PFSK-1 (cell line): ENCODE results near the gene CBS.

ENCODE experiments used
- FOXP2 ChIP-seq: optimal IDR thresholded peaks from 2 replicates; pipeline ENCODE3; 2011; ENCODE audit warnings: borderline replicate concordance, control low read depth, inconsistent platforms; ENCODE audit not compliant: insufficient read depth; ENCODE audit errors: extremely low read length, extremely low read depth
- POLR2AphosphoS5 ChIP-seq: IDR thresholded peaks from 2 replicates; pipeline ENCODE4 v1.6.1; 2012; ENCODE audit warnings: low read depth, mild to moderate bottlenecking, control low read depth, low read length, moderate library complexity
- REST ChIP-seq, 2 experiments: IDR thresholded peaks; 2 replicates each; pipeline versions ENCODE4 v1.6.1 to v1.8.0; 2011 to 2012; ENCODE audit warnings: low read depth in 2 of 2, low read length in 2 of 2, control low read depth in 1 of 2, inconsistent platforms in 1 of 2, mild to moderate bottlenecking in 1 of 2, moderate library complexity in 1 of 2; ENCODE audit not compliant: insufficient read depth in 1 of 2
- SIN3A ChIP-seq: IDR thresholded peaks from 2 replicates; pipeline ENCODE4 v1.6.1; 2012; ENCODE audit warnings: mild to moderate bottlenecking, low read length, moderate library complexity, borderline replicate concordance; ENCODE audit not compliant: insufficient read depth
- TAF1 ChIP-seq: IDR thresholded peaks from 2 replicates; pipeline ENCODE4 v1.6.1; 2012; ENCODE audit warnings: low read length, control low read depth, borderline replicate concordance; ENCODE audit not compliant: insufficient read depth

Gene CBS

GRCh38 chr21:43005635-43006034 is 70.0 kb downstream of the CBS start:
- no peak for TF ChIP-seq REST (IDR thresholded peaks at IDR 0.05; ENCODE audit: insufficient read depth in 1 of 2, low read depth in 2 of 2, low read length in 2 of 2)
- TF ChIP-seq POLR2AphosphoS5 = no peak
- TF ChIP-seq TAF1 = no peak
- TF ChIP-seq SIN3A = no peak
- TF ChIP-seq FOXP2 = no peak

DNA sequence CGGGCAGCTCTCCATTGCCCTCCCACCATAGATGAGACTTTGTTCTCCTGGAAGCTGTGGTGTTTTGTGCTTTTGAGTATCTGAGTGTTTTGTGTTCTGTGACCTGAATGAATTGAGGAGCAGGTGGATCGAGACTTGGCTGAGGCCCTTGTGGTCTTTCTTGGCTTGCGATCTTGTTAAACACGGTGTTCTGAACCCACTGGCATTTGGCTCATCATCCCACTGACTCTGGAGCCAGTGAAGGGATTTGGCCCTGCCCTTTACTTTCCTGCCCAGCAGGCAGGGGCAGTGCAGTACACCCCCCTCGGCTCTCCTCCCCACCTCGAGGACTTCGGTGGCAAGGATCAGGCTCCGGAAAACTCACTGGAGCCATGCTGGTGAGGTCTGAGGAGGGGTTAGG is 70.7 kb downstream of the CBS start:
- no peak for TF ChIP-seq REST (IDR thresholded peaks at IDR 0.05; ENCODE audit: insufficient read depth in 1 of 2, low read depth in 2 of 2, low read length in 2 of 2)
- no peak for TF ChIP-seq POLR2AphosphoS5
- no peak for TF ChIP-seq FOXP2
- TF ChIP-seq SIN3A = no peak
- TF ChIP-seq TAF1 = no peak
